DMS 273 treated with DMSO at 0.1 percent for 48 hours (cell line): ENCODE results near the gene SMAD3.

Experiments used
- DNase-seq: peaks from one replicate; lab custom pipeline; 2025; lab: John Stamatoyannopoulos, UW

The SMAD3 gene

GRCh38 chr15:67232591-67232990, 167.2 kb downstream of the SMAD3 start:
- no peak for DNase-seq

- DNase-seq: no peak
Observed at GRCh38 chr15:67240235-67241131, 175.1 kb downstream of the SMAD3 start.

GRCh38 chr15:67241132-67241855, 175.9 kb downstream of the SMAD3 start:
- DNase-seq: no peak

GRCh38 chr15:67242708-67243111, 177.3 kb downstream of the SMAD3 start:
- no peak for DNase-seq
